Posterior cingulate gyrus (tissue), 11 donors: ENCODE measurements around the gene MYL7.
A peak's percentile ranks its signal among the peaks of the same experiment; 100 is the strongest.

Source experiments
- DNase-seq, 10 donors: peaks; one replicate each; pipeline versions ENCODE4 v3.0.0 to v3.0.0-alpha.2; 2020 to 2021; ENCODE audit warnings: mixed read lengths in 3 of 10
- intact Hi-C: fragments of 100-400 bp; cut with DNase I; formaldehyde crosslinking; loops from one replicate; pipeline ENCODE4 v1.15.1; 2023

MYL7 gene

GRCh38 chr7:44116789-44117666, 24.1 kb downstream of the MYL7 start:
- DNase-seq, result peak in 2 of 10 donors; percentile 67 to 77
- intact Hi-C loops, result no loop called here

- DNase-seq, result peak in 2 of 10 donors; percentile 60 to 67
- intact Hi-C loops, result no loop called here
Measured at GRCh38 chr7:44116087-44116788, 24.9 kb downstream of the MYL7 start.

GRCh38 chr7:44114586-44115310, 26.4 kb downstream of the MYL7 start:
- intact Hi-C loops, result no loop called here
- peak; percentile 72 to 98 (median 84) for DNase-seq

GRCh38 chr7:44113764-44114354, 27.3 kb downstream of the MYL7 start:
- peak in 2 of 10 donors; percentile 60 to 70 for DNase-seq
- intact Hi-C loops, result no loop called here

- peak in 2 of 10 donors; percentile 64 to 78 for DNase-seq
- intact Hi-C loops, result no loop called here
Measured at GRCh38 chr7:44112997-44113763, 28.0 kb downstream of the MYL7 start.

GRCh38 chr7:44112231-44112996, 28.7 kb downstream of the MYL7 start:
- peak in 2 of 10 donors; percentile 79 to 86 for DNase-seq
- intact Hi-C loops, result no loop called here

- intact Hi-C loops, result no loop called here
- peak in 4 of 10 donors; percentile 58 to 86 (median 80) for DNase-seq
Measured at GRCh38 chr7:44111761-44112160, 29.4 kb downstream of the MYL7 start.

- intact Hi-C loops, result no loop called here
- DNase-seq, result peak in 3 of 10 donors; percentile 4 to 78 (median 72)
Measured at GRCh38 chr7:44110719-44111635, 30.2 kb downstream of the MYL7 start.

GRCh38 chr7:44109991-44110390, 31.1 kb downstream of the MYL7 start:
- intact Hi-C loops, result no loop called here
- DNase-seq, result peak in 2 of 10 donors; percentile 66 to 67

- intact Hi-C loops, result no loop called here
- peak in 2 of 10 donors; percentile 72 to 80 for DNase-seq
Measured at GRCh38 chr7:44108768-44109750, 32.1 kb downstream of the MYL7 start.

GRCh38 chr7:44107961-44108767, 33.0 kb downstream of the MYL7 start:
- intact Hi-C loops, result no loop called here
- peak in 3 of 10 donors; percentile 35 to 78 (median 57) for DNase-seq

- intact Hi-C loops, result no loop called here
- DNase-seq, result peak in 3 of 10 donors; percentile 53 to 73 (median 64)
Measured at GRCh38 chr7:44107116-44107960, 33.8 kb downstream of the MYL7 start.

GRCh38 chr7:44106311-44107065, 34.6 kb downstream of the MYL7 start:
- intact Hi-C loops, result no loop called here
- DNase-seq, result peak in 3 of 10 donors; percentile 16 to 63 (median 27)

- intact Hi-C loops, result no loop called here
- no peak for DNase-seq
Measured at GRCh38 chr7:44105832-44106231, 35.3 kb downstream of the MYL7 start.
